ENCODE data around the gene SRI. TPM values are rescaled to one million over a fixed set of nuclear protein-coding genes. Genes with fewer than 3 reads are reported as not detected.
A peak's percentile ranks its signal among the peaks of the same experiment; 100 is the strongest.

Gene SRI
- total RNA-seq, 1 donor from 2014 or later, result 182 TPM

GRCh38 chr7:88217675-88218428, 2.0 kb downstream of the SRI start:
- Mint-ChIP-seq H3K36me3 (ENCODE audit: low read depth, unreplicated experiment) (peaks cover 15% of the 10 kb centered on the region), H3K27me3 (ENCODE audit: unreplicated experiment) (peaks cover 2% of the 10 kb centered on the region), H3K4me3 (ENCODE audit: unreplicated experiment) (peak overlapping the region; percentile 90), H3K27ac (ENCODE audit: unreplicated experiment) (peak overlapping the region; percentile 92), H3K4me1 (ENCODE audit: unreplicated experiment) (peaks cover 17% of the 10 kb centered on the region), H3K9me3 (ENCODE audit: unreplicated experiment) (no peaks in the 10 kb centered on the region)
- DNase-seq (ENCODE audit: low spot score), result no peak
- TF ChIP-seq CTCF (IDR thresholded peaks at IDR 0.05; ENCODE audit: unreplicated experiment), result no peak

- no peak for TF ChIP-seq CTCF (IDR thresholded peaks at IDR 0.05; ENCODE audit: unreplicated experiment)
- peaks cover 2% of the 10 kb centered on the region for H3K27me3 Mint-ChIP-seq (ENCODE audit: unreplicated experiment)
- DNase-seq (ENCODE audit: low spot score), result no peak
- no peaks in the 10 kb centered on the region for H3K9me3 Mint-ChIP-seq (ENCODE audit: unreplicated experiment)
- no peak overlapping the region for H3K4me3 Mint-ChIP-seq (ENCODE audit: unreplicated experiment)
- peaks cover 17% of the 10 kb centered on the region for H3K4me1 Mint-ChIP-seq (ENCODE audit: unreplicated experiment)
- peaks cover 22% of the 10 kb centered on the region for H3K36me3 Mint-ChIP-seq (ENCODE audit: low read depth, unreplicated experiment)
- no peak overlapping the region for H3K27ac Mint-ChIP-seq (ENCODE audit: unreplicated experiment)
Observed at GRCh38 chr7:88216276-88216675, 3.6 kb downstream of the SRI start.

- H3K4me3 Mint-ChIP-seq (ENCODE audit: unreplicated experiment), result no peak overlapping the region
- peaks cover 11% of the 10 kb centered on the region for H3K4me1 Mint-ChIP-seq (ENCODE audit: unreplicated experiment)
- H3K27ac Mint-ChIP-seq (ENCODE audit: unreplicated experiment), result no peak overlapping the region
- no peak for TF ChIP-seq CTCF (IDR thresholded peaks at IDR 0.05; ENCODE audit: unreplicated experiment)
- DNase-seq (ENCODE audit: low spot score), result no peak
- H3K36me3 Mint-ChIP-seq (ENCODE audit: low read depth, unreplicated experiment), result peaks cover 22% of the 10 kb centered on the region
- peaks cover 2% of the 10 kb centered on the region for H3K27me3 Mint-ChIP-seq (ENCODE audit: unreplicated experiment)
- H3K9me3 Mint-ChIP-seq (ENCODE audit: unreplicated experiment), result no peaks in the 10 kb centered on the region
Observed at GRCh38 chr7:88215295-88215694, 4.5 kb downstream of the SRI start.

- Mint-ChIP-seq H3K4me3 (ENCODE audit: unreplicated experiment) (no peak overlapping the region), H3K9me3 (ENCODE audit: unreplicated experiment) (no peaks in the 10 kb centered on the region), H3K27me3 (ENCODE audit: unreplicated experiment) (peaks cover 2% of the 10 kb centered on the region), H3K27ac (ENCODE audit: unreplicated experiment) (no peak overlapping the region), H3K36me3 (ENCODE audit: low read depth, unreplicated experiment) (peaks cover 22% of the 10 kb centered on the region), H3K4me1 (ENCODE audit: unreplicated experiment) (peaks cover 11% of the 10 kb centered on the region)
- DNase-seq (ENCODE audit: low spot score), result no peak
- TF ChIP-seq CTCF (IDR thresholded peaks at IDR 0.05; ENCODE audit: unreplicated experiment), result no peak
Observed at GRCh38 chr7:88214456-88214855, 5.4 kb downstream of the SRI start.

- Mint-ChIP-seq H3K27me3 (ENCODE audit: unreplicated experiment) (no peaks in the 10 kb centered on the region), H3K27ac (ENCODE audit: unreplicated experiment) (no peak overlapping the region), H3K36me3 (ENCODE audit: low read depth, unreplicated experiment) (peaks cover 31% of the 10 kb centered on the region), H3K9me3 (ENCODE audit: unreplicated experiment) (no peaks in the 10 kb centered on the region), H3K4me3 (ENCODE audit: unreplicated experiment) (no peak overlapping the region), H3K4me1 (ENCODE audit: unreplicated experiment) (peaks cover 4% of the 10 kb centered on the region)
- TF ChIP-seq CTCF (IDR thresholded peaks at IDR 0.05; ENCODE audit: unreplicated experiment), result no peak
- DNase-seq (ENCODE audit: low spot score), result no peak
Observed at GRCh38 chr7:88212918-88213317, 6.9 kb downstream of the SRI start.

All from endothelial cell (in vitro differentiated cells).